OCI-M2 (cell line): Measurements from ENCODE around the gene EP400.

ENCODE experiments used
- DNase-seq: peaks from one replicate; lab custom pipeline; 2025; ENCODE audit not compliant: unreplicated experiment; lab: John Stamatoyannopoulos, UW

Gene EP400

DNA sequence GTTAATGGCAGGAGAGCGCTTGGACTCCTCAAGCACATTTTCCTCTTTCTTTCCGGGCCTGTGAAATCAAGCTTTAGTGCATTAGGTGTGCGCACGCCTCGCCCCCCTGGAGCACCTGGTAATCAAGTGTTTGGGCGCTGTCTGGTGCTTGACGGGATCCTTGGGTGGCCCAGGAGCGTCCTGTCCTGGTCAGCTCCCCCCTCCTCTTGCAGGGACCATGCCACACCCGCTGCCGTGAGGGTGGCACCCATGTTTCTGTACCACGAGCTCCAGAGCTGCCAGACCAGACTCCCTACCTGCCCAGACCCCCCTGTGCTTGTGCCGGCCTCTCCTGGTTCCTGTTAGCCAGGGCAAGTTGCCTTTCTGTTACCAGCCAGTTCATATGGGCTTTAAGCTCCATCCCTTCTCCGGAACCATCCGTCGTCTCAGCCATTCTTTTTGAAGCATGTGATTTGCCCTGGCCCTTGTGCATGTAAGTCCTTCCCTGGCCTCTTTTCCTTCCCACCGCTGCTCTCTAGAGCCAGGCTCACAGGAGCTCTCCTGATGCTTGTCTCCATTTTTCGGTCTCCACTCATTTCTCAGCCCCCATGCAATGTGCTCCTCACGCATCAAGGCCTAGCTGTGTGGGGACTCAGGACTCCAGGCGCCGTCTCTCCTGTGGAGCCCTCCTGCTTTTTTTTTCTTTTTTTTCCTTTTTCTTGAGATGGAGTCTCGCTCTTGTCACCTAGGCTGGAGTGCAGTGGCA lies 66.1 kb downstream of the EP400 start:
- no peak for DNase-seq

DNA sequence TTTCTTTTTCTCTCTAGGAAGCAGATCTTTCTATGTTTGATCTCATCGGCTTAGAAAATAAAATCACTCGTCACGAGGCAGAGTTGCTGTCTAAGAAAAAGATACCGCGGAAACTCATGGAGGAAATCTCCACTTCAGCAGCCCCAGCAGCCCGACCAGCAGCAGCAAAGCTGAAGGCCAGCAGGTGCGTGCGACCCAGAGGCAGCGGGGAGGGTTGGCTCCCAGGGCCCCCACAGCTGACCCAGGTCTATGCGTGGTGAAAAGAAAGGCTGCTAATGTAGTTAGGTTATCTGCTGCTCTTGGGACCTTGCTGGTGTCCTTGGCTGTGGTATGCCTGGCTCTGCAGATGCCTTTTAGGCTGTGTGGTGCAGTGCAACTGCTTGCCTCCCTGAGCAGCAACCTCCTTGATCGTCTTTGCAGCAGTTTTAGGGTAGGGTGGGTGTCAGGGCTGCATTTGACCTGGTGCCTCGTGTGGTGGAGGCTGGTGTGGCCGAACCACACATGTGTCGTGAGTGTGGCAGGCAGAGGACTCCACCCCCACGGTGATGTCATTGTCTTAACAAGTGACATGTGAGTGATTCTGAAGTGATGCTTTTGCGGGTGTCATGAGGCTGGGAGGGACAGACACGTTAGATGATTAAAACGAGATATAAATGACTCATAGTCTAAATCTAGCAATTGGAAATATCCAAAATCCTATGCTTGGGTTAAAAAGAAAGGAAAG lies 68.6 kb downstream of the EP400 start:
- DNase-seq: no peak

DNA sequence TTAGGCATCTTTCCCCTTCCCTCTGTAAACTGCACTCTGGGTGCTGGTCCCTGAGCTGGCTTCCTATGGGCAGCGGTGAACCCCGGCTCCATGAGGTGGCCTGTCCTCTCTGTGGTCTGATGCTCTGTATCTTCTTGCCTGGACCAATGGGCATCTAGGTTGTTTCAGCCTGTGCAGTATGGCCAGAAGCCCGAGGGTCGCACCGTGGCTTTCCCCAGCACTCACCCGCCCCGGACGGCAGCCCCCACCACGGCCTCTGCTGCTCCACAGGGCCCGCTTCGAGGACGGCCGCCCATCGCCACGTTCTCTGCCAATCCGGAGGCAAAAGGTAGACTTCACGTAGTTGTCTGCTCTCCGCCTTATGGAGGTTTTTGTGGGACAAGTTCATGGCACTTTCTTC lies 70.1 kb downstream of the EP400 start:
- no peak for DNase-seq

DNA sequence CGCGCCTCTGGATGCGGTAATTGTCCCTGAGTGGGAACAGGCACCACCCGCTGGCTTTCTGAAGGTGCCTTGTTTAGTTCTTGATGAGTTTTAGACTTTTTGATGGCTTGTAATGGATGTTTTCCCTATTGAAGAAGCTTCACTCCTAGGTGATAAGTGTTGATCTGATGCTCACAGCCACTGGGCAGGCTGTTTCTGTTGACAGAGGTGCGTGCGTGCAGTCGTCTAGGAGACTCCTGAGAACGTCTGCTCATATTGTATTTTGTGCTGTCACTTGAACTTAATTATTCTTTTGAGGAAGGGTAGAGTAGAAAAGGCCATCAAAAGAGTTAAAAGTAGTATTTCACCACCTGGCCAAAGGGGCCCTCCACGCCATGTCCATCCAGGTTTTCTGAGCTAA lies 70.5 kb downstream of the EP400 start:
- DNase-seq: no peak

DNA sequence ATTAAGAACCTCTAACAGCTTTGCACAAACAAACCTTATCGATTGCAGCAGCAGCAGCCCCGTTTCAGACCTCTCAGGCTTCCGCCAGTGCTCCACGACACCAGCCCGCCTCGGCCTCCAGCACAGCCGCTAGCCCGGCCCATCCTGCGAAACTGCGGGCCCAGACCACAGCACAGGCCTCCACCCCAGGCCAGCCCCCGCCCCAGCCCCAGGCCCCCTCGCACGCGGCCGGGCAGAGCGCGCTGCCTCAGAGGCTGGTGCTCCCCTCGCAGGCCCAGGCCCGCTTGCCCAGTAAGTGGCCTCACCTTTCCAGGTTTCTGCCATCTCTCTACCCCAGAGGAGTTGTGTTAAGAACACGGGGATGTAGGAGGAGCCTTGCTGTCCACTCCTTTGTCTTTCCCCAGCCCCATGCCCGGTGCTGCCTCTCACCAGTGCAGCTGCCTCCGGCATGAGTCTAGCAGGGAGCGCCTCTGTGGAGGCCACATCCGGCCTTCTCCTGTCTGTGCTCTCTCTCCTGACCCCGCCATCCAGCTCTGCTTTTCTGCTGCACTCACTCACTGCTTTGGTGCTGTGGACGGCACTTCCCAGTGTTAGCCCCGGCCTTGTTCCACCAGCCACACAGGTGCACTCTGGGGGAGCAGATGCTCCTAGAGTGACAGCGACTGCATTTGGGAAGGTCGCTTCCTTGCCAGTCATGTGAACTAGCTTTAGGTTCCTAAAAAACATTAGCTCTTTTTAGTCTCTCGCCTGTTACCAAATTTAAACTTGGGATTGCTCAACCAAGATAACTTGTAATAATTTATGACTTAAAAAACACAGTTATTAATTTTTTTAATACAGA lies 71.5 kb downstream of the EP400 start:
- DNase-seq: no peak

DNA sequence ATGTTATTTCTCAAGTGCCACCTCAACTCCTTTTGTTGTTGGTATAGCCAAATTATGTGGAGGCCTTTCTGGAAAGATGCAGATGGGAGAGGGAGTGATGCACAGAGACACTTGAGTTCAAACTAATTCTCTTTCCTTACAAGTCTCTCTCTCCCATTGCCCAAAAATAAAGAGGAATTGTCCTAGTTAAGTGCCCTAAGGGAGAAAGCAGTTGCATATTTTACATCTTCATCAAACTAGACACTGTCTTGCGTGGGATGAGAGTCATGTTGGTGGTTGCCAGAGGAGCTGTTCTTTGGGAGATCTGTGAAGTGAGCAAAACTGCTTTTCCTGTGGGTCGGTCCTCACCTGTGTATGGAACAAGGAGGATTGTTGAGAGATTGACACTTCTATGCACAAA lies 72.2 kb downstream of the EP400 start:
- DNase-seq: no peak

DNA sequence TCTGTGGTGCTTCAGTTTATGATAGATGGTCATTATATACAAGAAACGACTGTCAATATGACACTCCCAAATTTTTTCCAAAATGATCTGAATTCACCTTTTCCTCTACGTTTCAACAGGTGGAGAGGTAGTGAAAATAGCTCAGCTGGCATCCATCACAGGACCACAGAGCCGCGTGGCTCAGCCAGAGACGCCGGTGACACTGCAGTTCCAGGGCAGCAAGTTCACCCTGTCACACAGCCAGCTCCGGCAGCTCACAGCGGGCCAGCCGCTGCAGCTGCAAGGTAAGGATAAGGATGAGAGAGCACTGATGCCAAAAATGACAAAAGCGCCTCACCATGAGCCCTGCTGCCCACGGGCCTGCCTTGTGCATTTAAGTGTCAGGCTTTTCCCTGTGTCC lies 73.9 kb downstream of the EP400 start:
- no peak for DNase-seq

DNA sequence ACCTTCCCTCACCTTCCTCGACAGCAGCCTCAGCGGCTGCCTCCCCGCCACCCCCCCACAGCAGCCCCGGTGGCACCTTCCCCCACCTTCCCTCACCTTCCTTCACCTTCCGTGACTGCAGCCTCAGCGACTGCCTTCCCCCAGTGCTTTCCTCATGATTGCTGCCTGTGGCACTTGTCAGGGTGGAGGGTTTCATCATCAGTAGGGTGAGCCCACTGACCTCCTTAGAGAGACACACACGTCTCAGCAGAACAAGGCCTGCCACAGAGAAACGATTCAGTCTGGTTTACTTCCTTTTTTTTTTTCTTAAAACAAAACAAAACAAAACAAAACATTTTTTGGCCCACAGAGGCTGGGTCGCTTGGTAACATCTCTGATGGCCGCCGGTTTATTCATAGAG lies 75.0 kb downstream of the EP400 start:
- no peak for DNase-seq

DNA sequence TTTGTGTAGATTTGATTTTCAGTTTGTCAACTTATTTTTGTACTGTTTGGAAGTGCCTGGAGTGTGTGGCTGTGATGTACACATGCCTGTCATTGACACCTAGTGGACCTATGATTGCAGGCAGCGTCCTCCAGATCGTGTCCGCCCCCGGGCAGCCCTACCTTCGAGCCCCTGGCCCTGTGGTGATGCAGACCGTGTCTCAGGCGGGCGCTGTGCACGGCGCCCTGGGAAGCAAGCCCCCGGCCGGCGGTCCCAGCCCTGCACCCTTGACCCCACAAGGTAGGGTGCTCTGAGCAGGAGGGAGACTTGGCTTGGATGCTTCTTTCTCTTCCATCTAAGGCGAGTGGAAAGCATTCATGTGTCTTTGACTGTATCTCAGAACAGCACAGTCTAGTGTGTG lies 75.8 kb downstream of the EP400 start:
- no peak for DNase-seq

DNA sequence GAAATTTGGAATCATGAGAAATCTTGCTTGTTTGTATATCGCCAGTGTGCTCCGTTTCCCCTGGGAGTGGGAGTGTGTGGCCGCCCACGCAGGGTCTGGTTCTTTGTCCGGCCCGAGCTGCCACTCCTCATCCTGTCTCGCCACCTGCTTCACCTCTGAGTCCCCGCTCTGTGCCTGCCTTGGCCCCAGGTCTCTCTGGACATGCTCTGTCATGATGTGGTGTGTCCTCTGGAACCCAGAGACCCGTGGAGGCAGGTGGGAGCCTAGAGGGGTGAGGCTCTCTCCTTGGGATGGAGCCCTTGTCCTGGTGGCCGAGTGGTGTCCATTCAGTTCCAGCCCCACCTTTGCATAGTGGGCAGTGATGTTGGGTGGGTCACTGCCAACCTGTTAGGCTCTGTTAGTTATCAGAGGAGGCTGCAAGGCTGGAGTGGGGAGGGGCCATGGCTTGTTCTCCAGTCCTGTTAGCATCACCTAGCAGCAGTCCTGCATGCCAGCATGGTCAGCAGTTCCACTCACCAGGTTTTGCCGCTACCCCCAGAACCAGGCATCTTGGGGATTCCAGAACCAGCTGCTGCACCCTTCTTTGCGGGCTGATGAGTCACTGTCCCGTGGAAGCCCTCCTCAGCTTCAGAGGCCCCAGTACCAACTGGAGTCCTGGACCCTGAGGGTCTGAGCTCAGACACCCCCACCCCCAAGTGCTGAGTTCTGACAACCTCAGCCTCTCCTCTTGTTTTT lies 76.5 kb downstream of the EP400 start:
- DNase-seq: no peak

DNA sequence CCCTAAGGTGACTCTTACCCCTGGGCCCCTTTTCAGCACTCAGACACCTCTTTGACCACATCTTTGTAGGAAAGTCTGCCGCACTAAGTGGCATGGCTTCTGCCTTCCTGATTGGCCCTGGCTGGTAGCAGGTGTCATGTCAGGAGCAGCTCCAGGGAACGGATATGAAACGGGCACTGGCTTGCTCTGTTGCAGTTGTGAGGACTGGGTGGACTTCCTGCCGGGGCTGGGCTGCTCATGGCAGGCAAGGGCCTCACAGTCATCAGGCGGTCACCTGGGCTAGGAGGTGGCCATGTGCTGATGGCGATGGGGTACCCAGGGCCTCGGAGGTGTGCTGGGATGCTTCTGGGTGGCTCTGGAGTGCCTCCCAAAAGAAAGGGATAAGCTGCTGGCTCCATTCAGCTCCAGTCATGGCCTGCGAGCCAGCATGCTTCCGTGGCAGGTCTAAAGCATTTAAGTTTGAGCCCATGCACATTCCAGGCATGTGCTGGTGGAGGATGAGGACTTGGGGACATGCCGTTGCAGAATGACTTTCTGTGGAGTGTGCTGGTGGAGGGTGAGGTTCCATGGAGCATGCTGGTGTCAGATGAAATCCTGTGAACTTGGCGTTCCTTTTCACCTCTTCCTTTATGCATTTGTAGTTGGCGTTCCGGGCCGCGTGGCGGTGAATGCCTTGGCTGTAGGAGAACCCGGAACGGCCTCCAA lies 77.2 kb downstream of the EP400 start:
- DNase-seq: no peak

DNA sequence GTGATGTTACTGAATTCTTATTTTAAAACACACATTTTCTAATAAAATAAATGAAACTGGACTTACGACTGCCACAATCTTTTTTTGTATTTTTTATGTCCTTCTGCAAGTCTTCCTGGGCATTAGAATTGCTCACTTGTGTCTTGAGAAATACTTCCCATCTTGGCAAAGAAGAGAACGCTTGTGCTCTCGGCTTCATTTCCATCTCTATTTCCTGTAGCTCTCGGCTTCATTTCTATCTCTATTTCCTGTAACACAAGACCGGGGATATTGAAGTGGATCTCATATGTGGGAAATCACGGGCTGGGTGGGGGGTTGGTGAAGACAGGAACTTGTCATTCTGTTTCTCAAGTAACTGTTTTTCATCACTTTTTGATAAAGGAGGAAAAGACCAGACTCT lies 77.9 kb downstream of the EP400 start:
- no peak for DNase-seq

DNA sequence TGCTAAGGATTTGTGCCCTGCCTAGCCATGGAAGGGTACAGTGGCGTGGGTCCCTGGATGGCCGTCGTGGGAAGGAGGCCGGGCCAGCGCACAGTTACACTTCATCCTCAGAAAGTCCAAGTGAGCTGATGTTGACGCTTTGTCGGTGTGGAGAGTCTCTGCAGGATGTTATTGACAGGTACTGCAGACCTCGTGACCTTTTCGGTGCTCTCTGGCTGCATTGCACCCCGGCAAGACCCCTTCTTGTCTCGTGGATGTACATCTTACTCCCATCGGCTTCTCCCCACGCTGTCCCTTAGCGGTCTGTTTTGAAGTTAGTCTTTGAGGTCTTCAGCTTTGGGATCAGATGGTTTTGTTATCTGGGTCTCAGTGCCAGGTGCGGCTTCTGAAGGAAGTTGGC lies 78.4 kb downstream of the EP400 start:
- no peak for DNase-seq

DNA sequence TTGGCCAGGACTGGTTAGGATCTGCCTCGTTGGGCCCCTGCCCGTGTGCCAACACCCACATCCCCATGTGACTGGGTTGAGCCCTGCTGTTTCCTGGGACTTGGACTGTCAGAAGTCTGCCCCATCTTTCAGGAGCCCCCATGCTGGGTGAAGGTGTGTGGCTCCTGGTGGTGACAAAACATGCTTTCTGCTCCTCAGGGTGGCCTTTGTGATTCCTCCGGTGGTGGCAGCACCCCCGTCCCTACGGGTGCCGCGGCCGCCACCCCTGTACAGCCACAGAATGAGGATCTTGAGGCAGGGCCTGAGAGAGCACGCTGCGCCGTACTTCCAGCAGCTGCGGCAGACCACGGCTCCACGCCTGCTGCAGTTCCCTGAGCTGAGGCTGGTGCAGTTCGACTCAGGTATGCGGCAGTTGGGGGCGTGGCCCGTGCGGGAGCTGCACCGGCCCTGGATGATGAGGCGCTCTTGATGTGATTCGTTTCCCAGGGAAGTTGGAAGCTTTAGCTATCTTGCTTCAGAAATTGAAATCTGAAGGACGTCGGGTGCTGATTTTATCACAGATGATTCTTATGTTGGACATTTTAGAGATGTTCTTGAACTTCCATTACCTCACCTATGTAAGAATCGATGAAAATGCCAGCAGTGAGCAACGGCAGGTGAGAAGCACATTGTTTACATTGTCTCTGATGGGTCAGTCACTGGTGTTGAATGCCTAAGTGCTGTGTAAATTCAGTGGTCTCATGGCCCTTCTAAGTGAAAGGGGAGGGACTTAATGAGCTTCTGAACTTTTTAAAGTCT lies 80.0 kb downstream of the EP400 start:
- no peak for DNase-seq

DNA sequence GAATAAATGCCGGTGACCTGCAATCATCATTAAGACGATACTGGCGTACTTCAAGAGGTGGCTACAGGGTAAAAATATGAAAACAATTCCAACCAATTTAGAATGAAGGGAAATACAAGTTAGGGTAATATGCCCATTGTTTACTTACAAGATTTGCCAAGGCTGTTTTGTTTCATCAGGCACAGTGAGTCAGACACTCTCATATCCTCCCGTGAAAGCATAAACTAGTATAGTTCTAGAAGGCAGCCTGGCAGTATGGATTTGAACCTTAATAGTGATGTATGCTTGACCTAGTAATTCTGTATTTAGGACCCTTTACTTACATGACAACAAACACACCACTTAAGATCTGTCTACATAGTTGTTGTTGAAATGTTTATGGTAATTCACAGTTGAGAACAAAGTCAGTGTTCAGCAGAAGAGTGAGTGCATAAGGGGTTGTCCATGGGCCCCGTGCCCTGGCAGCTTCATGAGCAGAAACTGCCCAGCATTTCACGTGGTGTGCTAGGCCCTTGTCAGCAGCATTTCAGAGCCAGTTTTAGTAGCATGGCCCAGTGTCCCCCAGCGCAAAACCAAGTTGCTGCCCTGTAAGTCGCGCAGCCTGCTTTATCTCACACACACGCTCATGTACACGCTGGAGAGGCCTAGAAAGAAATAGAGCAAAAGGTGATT lies 80.8 kb downstream of the EP400 start:
- no peak for DNase-seq

DNA sequence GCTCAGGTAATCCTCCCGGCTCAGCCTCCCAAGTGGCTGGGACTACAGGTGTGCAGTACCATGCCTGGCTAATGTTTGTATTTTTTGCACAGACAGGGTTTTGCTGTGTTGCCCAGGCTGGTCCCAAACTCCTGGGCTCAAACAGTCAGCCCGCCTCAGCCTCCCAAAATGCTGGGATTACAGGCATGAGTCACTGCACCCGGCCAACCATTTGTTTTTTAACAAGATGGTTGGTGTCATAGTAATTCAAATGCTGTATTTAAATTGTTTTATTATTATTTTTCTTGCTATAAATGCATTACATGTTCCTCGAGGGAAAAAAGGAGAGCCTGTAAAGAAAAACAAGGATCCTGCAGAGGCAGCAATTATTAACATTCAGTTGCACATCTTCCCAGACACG lies 83.9 kb downstream of the EP400 start:
- no peak for DNase-seq

DNA sequence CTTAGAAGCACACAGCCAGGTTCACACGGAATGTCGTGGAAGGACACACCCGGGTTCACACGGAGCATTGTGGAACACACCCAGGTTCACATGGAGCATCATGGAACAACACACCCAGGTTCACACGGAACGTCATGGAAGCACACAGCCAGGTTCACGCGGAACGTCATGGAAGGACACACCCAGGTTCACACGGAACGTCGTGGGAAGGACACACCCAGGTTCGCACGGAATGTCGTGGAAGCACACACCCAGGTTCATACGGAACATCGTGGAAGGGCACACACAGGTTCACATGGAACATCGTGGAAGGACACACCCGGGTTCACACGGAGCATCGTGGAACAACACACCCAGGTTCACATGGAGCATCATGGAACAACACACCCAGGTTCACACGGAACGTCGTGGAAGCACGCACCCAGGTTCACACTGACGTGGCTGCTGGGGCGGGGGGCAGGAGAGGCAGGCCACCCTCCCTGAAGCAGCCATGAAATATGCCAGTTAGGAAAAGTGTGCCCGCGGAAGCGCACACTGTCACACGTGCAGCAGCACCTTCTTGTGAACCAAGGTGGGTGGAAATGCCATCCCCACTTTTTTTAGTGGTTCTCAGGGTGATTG lies 86.4 kb downstream of the EP400 start:
- DNase-seq: no peak

DNA sequence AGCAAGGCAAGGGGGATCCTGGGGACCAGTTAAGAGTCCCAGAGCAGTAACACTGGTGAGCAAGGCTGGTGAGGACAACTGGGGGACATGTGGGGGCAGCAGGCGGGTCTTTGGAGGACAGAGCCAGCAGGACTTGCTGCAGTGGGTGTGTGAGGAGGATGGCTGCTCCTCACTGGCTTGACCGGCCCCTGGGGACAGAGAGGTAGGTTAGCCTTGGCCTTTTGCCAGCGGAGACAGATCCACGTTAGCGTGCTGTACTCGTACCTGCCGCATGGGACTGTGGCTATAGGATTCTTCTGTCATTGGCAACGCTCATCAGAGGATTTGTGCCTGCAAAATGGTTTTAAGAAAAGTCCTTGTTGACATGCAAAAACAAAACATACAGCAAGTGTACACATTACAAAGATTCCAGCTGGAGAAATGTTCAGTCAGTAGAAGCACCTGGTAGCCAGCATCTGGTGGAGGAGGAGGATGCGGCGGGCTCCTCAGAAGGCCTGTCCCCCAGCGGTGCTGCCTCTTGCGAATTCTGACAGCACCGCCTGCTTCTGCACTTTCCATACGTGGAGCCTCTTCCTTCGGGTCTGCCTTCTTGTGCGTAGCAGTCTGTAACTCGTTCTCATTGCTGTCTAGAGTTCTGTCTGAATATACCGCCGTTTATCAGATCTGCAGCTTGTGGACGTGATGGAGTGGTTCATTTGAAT lies 91.3 kb downstream of the EP400 start:
- no peak for DNase-seq
